Esophagus muscularis mucosa (tissue), 4 donors: ENCODE measurements around the gene APOO. TPM values are rescaled to one million over a fixed set of nuclear protein-coding genes. Genes with fewer than 3 reads are reported as not detected.

Experiments
- DNase-seq: peaks from one replicate; pipeline ENCODE4 v3.0.0-alpha.2; 2017; ENCODE audit errors: extremely low spot score
- H3K27ac ChIP-seq, 4 donors: fragments of 200-600 bp; sonication (generic); replicated peaks in 1 of 4; 1 replicate in 3 of 4; 2 replicates in 1 of 4; pipeline ENCODE4 v1.5.1; 2016 to 2019; ENCODE audit warnings: mild to moderate bottlenecking in 1 of 4
- H3K27me3 ChIP-seq, 4 donors: fragments of 200-600 bp; sonication (generic); one replicate each; pipeline versions ENCODE4 v1.5.1 to v1.6.0; 2016 to 2019
- H3K36me3 ChIP-seq, 4 donors: fragments of 200-600 bp; sonication (generic); one replicate each; pipeline ENCODE4 v1.5.1; 2016 to 2019
- H3K4me1 ChIP-seq, 4 donors: fragments of 200-600 bp; sonication (generic); one replicate each; pipeline ENCODE4 v1.5.1; 2016 to 2019
- H3K4me3 ChIP-seq, 4 donors: fragments of 200-600 bp; sonication (generic); 1 replicate in 2 of 4; 2 replicates in 2 of 4; pipeline ENCODE4 v1.5.1; 2016 to 2019; ENCODE audit warnings: mild to moderate bottlenecking in 4 of 4, moderate library complexity in 1 of 4
- H3K9me3 ChIP-seq, 4 donors: fragments of 200-600 bp; sonication (generic); 1 replicate in 3 of 4; 2 replicates in 1 of 4; pipeline ENCODE4 v1.5.1; 2016 to 2019
- CTCF ChIP-seq, 3 experiments: fragments of 200-600 bp in 2 of 3; fragments of 450-650 bp in 1 of 3; sonication (generic) in 2 of 3; IDR thresholded peaks; one replicate each; pipeline ENCODE4 v1.5.1; 2017 to 2019; ENCODE audit warnings: antibody characterized with exemption in 3 of 3, mild to moderate bottlenecking in 2 of 3, moderate library complexity in 1 of 3
- EP300 ChIP-seq: sonication (generic); formaldehyde crosslinking; IDR thresholded peaks from one replicate; pipeline ENCODE4 v1.6.1; 2017; ENCODE audit warnings: antibody characterized with exemption
- POLR2A ChIP-seq: fragments of 450-650 bp; IDR thresholded peaks from one replicate; pipeline ENCODE4 v1.6.1; 2017; ENCODE audit warnings: antibody characterized with exemption, moderate library complexity, mild to moderate bottlenecking, low read depth
- POLR2AphosphoS5 ChIP-seq, 2 donors: sonication (generic); formaldehyde crosslinking; IDR thresholded peaks; one replicate each; pipeline ENCODE4 v1.6.1; 2017; ENCODE audit warnings: antibody characterized with exemption in 2 of 2
- WGBS: methylation state at CpG from one replicate; pipeline ENCODE4 v1.1.5; 2018; 5-methylcytosine and 5-hydroxymethylcytosine counted together
- intact Hi-C: fragments of 100-400 bp; cut with DNase I; formaldehyde crosslinking; loops from one replicate; pipeline ENCODE4 v1.15.1; 2023
- total RNA-seq, 4 donors: library from RNA; depleted of rRNA; stranded (reverse); fragments of >200 nt; gene quantifications; one replicate each; pipeline versions ENCODE4 v1.1.0 to v1.2.1, GENCODE V29; 2016

Gene APOO
- 10 to 100 TPM in 1 of 4 donors, 1 to 10 TPM in 3; 7.5 to 10.2 (median 9.5) TPM for total RNA-seq

DNA sequence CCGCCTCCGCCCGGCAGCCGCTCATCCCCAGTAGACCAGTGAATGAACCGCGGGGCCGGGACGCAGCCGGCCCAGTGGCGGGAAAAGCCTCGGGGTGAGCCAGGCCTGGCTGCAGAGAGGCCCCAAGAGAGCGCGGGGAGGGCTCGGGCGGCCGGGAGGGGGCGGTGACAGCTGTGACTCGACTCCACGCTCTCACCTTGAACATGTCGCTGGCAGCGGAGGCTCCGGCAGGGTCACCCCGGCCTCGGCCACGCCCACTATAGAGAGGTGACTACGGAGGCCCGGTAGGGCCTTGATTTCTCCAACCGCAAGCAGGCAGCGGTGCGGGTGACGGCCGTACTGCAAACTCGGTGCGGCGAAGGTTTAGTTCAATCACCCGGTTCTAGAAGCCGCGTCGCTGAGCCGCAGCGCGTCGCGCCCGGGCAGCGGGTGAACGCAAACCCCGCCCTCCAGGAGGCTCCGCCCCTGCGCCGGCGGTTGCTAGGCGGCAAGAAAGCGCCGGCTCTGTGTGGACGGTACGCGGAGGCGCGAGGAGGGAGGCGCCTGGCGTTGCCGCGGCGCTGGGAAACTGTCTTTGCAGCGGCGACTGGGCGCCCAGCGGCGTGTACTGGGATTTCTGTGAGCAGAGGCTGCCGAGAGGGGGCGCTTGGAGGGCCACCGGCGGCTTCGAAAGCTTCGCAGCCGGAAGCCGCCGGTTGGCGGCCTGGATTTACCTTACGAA, at the start of gene APOO, which contains the start of gene CXorf58:
Gene APOO, minus strand, starts transcription at position 441 of the 721 bp plus-strand sequence. Its CDS starts 236 bp downstream, at position 205.
Gene CXorf58, plus strand, starts transcription at position 509 of the 721 bp plus-strand sequence. CDS start 2,297 bp downstream, outside the sequence.
- intact Hi-C loops = loop anchor here (2.0 to 5.0 kb wide), 2 partner anchors 120 to 147 kb away; partner anchors contain the start of genes EIF2S3 and KLHL15
- peak within 1 kb of the TSS; percentile 59 to 67 (median 66) for H3K4me3 ChIP-seq
- whole genome bisulfite sequencing = 37% methylated on average over 39 of the region's 81 CpGs

DNA sequence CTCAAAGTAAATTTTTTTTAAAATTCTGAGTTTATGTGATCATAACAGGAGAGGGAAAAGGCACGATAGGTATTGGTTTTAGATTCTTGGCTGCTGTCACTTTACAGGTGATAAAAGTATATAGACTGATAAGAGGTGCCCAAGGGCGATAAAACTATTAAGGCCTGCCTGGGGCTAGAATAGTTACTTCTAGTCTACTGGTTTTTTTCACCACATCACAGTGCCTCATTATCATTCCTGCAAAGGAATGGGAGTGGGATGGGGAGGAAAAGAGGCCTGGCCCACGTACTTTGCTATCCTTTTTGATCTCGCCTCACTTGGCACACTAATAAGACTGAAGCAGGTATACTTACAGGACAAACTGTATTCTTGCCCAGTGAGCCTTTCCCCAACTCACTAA, 46.7 kb upstream of the APOO start:
- H3K4me1 ChIP-seq = no peaks in the 10 kb centered on the region
- intact Hi-C loops = no loop called here
- H3K9me3 ChIP-seq = no peaks in the 10 kb centered on the region
- 78% methylated on average over 4 of the region's 4 CpGs for WGBS
- TF ChIP-seq POLR2A = no peak
- no peak for TF ChIP-seq CTCF (IDR thresholded peaks at IDR 0.05)
- no peak for TF ChIP-seq EP300
- TF ChIP-seq POLR2AphosphoS5 (IDR thresholded peaks at IDR 0.05) = no peak
- no peak overlapping the region for H3K27ac ChIP-seq
- DNase-seq = no peak
- H3K27me3 ChIP-seq = no peaks in the 10 kb centered on the region
- H3K36me3 ChIP-seq = no peaks in the 10 kb centered on the region
- H3K4me3 ChIP-seq = no peak overlapping the region

More for the DNA sequence above, at the start of gene APOO, which contains the start of gene CXorf58:
- Histone ChIP-seq H3K27me3 (no peaks in the 10 kb centered on the region), H3K36me3 (no peaks in the 10 kb centered on the region), H3K4me1 (peaks cover 6 to 19% (median 14%) of the 10 kb centered on the region in 4 donors), H3K9me3 (no peaks in the 10 kb centered on the region), H3K27ac (peak within 1 kb of the TSS; percentile 88 to 90 (median 90))
- TF ChIP-seq EP300 (no peak), POLR2A (no peak), CTCF (IDR thresholded peaks at IDR 0.05) (peak; percentile 66 to 80 (median 74)), POLR2AphosphoS5 (IDR thresholded peaks at IDR 0.05) (peak; percentile 66 to 72)
- DNase-seq = peak; percentile 95

GRCh38 chrX:23953908-23954269, 46.2 kb upstream of the APOO start:
- 95% methylated on average over 11 of the region's 11 CpGs for WGBS
- no peaks in the 10 kb centered on the region for H3K27me3 ChIP-seq
- no peak overlapping the region for H3K4me3 ChIP-seq
- TF ChIP-seq EP300 (no peak), CTCF (IDR thresholded peaks at IDR 0.05) (no peak), POLR2A (no peak), POLR2AphosphoS5 (IDR thresholded peaks at IDR 0.05) (no peak)
- intact Hi-C loops = no loop called here
- H3K27ac ChIP-seq = no peak overlapping the region
- no peaks in the 10 kb centered on the region for H3K9me3 ChIP-seq
- H3K36me3 ChIP-seq = no peaks in the 10 kb centered on the region
- no peak for DNase-seq
- no peaks in the 10 kb centered on the region for H3K4me1 ChIP-seq

DNA sequence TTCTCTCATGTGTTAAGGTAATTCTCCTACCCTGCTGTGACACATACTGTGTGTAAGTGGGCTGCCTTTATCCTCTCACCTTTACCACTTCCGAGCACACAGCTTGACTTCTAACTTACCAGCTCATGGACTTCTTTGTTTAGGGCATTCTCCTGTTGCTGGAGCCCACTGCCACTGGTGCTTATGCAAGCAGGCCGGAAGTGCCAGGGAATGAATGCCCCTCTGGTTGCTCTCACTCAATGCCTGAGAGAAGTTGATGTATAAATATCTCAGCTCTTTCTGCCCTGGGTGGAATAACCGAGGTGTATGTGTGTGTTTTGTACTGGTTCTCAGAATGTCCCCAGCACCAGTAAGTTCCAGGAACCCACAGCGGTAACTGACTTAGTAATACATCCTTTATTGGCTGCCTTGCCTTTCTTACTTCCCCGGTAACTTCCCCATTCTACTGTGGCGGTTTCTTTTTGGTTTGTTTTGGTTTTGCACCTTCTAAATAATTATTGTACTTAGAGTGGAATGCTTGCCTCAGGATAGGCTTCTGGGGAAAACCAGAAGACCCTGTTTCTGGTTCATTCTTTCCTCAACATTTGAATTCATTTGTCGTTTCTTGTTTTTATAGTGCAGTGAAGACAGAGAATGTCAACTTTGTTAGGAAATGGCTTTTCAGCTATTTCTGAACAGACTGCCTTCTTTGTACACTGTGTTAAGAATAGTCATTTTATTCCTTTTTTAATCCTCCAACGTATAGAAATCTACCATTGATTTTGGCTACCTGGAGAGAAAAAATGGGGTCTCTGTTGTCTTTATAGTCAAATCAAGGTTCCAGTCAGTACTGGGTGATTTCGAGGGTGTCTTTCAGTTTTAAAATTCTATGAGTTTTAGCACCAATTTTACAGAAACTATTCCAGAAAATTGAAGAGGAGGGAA, 45.5 kb upstream of the APOO start:
- H3K4me1 ChIP-seq = no peaks in the 10 kb centered on the region
- 48% methylated on average over 9 of the region's 9 CpGs for WGBS
- no peak for DNase-seq
- intact Hi-C loops = no loop called here
- peak overlapping the region in 1 of 4 donors; percentile 19 for H3K4me3 ChIP-seq
- no peak for TF ChIP-seq CTCF (IDR thresholded peaks at IDR 0.05)
- no peak for TF ChIP-seq EP300
- no peak for TF ChIP-seq POLR2AphosphoS5 (IDR thresholded peaks at IDR 0.05)
- TF ChIP-seq POLR2A = no peak
- no peaks in the 10 kb centered on the region for H3K27me3 ChIP-seq
- no peak overlapping the region for H3K27ac ChIP-seq
- H3K9me3 ChIP-seq = no peaks in the 10 kb centered on the region
- no peaks in the 10 kb centered on the region for H3K36me3 ChIP-seq
